ENCODE measurements around the gene FOXP1.
A peak's percentile ranks its signal among the peaks of the same experiment; 100 is the strongest.

The FOXP1 gene

DNA sequence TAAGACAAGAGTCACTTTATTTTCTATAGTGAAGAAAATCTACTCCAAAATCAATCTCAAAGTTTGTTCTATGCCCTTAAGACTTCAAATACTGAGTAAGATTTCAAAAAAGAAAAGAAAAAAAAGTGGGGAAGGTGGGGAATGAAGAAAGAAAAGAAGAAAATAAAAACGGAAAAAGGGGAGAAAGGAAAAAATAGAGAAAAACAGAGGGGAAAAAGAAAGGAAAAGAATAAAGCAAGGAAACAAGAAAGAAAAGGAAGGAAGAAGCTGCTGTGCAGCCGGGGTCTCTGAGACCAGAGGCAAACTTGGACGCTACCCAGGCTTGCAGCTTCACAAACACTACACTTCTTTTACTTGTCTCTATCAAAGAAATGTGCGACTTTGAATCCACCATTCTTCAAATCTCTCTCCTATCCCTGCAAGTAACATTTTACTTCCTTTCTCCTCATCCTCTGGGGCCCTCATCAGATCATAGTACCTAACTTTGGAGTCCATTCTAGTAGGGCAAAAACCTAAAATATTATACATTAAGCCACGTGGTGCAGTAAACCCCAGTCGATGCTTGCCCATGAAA, 279.8 kb downstream of the FOXP1 start:
- DNase-seq (ENCODE audit: low read depth) = no peak
- no peak overlapping the region for H3K4me3 ChIP-seq (ENCODE audit: low read length)
- TF ChIP-seq, protein P1, sequence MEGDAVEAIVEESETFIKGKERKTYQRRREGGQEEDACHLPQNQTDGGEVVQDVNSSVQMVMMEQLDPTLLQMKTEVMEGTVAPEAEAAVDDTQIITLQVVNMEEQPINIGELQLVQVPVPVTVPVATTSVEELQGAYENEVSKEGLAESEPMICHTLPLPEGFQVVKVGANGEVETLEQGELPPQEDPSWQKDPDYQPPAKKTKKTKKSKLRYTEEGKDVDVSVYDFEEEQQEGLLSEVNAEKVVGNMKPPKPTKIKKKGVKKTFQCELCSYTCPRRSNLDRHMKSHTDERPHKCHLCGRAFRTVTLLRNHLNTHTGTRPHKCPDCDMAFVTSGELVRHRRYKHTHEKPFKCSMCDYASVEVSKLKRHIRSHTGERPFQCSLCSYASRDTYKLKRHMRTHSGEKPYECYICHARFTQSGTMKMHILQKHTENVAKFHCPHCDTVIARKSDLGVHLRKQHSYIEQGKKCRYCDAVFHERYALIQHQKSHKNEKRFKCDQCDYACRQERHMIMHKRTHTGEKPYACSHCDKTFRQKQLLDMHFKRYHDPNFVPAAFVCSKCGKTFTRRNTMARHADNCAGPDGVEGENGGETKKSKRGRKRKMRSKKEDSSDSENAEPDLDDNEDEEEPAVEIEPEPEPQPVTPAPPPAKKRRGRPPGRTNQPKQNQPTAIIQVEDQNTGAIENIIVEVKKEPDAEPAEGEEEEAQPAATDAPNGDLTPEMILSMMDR (IDR thresholded peaks at IDR 0.05; ENCODE audit: insufficient read depth, low read depth, low read length, missing control alignments) = no peak

DNA sequence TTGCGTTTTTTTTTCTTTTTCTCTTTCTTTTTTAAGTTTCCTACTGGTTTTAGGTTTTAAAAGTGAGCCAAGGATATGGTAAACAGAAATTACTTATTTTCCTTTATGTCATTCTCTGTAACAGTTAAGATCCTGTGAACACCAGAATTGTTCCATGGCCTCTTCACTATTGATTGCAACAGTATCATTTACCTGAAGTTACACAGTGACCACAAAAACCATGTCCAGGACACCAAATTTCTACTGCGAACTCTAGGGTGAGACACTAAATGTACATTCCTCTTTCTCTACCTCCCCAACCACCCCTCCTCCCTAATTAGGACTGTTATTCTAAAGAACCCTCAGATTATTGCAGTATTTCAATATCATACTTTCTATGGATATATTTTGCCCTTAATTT, 280.9 kb downstream of the FOXP1 start:
- H3K4me3 ChIP-seq (ENCODE audit: low read length) = no peak overlapping the region
- DNase-seq (ENCODE audit: low read depth) = no peak
- TF ChIP-seq, protein P1 (IDR thresholded peaks at IDR 0.05; ENCODE audit: insufficient read depth, low read depth, low read length, missing control alignments) = no peak

DNA sequence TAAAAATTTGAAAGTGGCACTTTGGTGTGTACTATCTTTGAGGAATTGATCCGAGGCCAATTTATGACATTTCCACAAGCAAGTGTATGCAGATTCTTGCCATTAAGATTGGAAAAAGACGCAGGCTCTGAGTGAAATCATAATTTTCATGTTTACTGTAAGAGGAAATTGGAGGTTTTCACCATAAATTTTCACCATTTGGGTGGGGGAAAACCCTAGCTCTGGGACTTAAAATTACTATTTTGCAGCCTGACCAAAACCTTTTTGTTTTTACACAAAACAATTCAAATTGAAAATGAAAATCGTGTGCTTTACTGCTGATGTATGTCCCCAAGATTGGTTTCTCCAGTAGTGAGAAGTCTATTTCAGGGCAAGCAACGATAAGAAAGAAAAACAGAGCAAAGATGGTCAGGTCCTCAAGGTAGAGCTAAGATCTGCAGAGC, 282.6 kb downstream of the FOXP1 start:
- TF ChIP-seq, protein P1 (IDR thresholded peaks at IDR 0.05; ENCODE audit: insufficient read depth, low read depth, low read length, missing control alignments) = no peak
- no peak for DNase-seq (ENCODE audit: low read depth)
- H3K4me3 ChIP-seq (ENCODE audit: low read length) = no peak overlapping the region

DNA sequence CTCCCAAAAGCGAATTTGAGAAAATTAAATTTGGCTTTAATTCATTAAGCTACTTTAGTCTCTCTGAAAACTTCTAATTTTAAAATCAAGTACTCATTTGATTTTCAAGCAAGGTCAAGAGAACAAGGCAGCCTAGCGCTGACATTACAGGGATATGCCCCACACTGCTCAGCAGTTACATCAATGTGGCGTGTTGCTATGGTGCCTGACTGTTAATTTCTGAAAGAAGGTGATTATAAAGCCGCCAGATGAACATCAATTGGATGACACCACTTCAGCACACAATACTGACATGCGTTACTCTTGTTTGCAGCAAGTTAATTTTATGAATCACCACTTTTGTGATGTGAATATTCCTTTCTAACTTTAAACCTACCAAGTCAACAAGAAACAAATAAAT, 284.4 kb downstream of the FOXP1 start:
- no peak overlapping the region for H3K4me3 ChIP-seq (ENCODE audit: low read length)
- no peak for DNase-seq (ENCODE audit: low read depth)
- TF ChIP-seq, protein P1 (IDR thresholded peaks at IDR 0.05; ENCODE audit: insufficient read depth, low read depth, low read length, missing control alignments) = no peak

DNA sequence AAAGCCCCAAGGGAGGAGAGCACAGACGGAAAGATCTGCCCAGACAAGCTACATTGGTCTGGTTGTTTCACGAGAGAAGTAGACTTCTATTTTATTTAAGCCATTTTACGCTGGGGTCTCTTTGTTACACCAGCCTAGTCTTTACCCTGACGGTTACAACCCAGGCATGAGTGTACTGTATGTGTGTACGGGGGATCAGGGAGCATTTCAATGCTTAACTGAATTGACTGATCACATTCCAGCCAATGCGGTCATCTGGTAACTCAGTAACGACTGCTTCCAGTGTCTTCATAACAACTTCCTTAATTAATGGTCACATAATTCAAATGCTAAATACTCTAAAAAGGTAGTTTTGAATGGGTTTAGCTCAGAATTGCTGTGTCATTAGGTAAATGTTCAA, 288.6 kb downstream of the FOXP1 start:
- no peak overlapping the region for H3K4me3 ChIP-seq (ENCODE audit: low read length)
- peak; percentile 3 for DNase-seq (ENCODE audit: low read depth)
- TF ChIP-seq, protein P1 (IDR thresholded peaks at IDR 0.05; ENCODE audit: insufficient read depth, low read depth, low read length, missing control alignments) = no peak

DNA sequence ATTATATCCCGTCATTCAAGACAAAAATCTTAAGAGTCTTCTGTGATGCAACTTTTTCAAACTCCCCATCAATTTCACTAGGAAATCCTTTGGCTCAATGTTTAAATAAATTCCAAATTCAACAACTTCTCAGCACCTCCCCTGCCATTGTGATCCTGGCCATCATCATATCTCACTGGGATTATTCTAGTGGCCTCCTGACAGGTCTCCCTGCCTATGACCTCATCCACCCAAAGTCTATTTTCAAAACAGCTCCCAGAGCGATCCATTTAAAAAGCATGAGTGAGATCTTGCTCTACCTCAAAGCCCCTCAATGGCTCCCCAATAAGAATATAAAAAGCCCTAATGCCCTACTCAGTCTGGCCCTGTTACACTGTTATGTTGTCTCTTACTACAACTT, 293.2 kb downstream of the FOXP1 start:
- H3K4me3 ChIP-seq (ENCODE audit: low read length) = no peak overlapping the region
- no peak for DNase-seq (ENCODE audit: low read depth)
- TF ChIP-seq, protein P1 (IDR thresholded peaks at IDR 0.05; ENCODE audit: insufficient read depth, low read depth, low read length, missing control alignments) = no peak

DNA sequence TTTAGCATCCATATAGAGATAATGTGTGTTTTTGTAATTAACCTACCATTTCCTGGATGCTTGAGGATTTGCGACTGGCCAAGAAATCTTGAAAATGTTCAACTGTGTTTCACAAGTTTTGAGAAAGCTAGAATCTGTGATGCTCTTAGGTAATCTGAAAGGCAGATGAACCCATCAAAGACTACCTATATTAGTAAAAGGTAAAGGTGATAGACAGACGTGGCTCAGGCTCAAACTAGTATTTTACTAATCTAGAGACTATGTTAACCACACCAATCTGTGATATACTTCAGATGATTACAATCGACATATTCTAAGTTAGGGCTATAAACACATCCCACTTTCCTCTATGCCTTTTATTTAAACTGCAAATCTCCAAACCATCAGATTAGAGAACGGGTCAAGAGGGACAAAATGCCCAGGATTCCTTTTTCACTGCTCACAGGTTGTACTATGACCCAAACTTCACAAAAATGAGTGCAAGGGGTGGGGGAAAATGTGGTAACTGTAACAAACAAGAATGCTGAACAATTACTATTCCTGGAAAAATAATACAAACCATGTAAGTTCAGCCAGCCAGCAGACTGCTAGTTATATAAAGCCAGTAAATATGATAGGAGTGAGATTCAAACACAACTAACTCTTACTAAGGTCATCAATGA, 295.1 kb downstream of the FOXP1 start:
- TF ChIP-seq, protein P1 (IDR thresholded peaks at IDR 0.05; ENCODE audit: insufficient read depth, low read depth, low read length, missing control alignments) = no peak
- DNase-seq (ENCODE audit: low read depth) = no peak
- H3K4me3 ChIP-seq (ENCODE audit: low read length) = no peak overlapping the region

All from epithelial cell of esophagus (primary cell).